DMS153 treated with DMSO at 0.1 percent for 48 hours (cell line): ENCODE data around the gene ACSL6.

Source experiments
- DNase-seq: peaks from one replicate; lab custom pipeline; 2025; ENCODE audit not compliant: unreplicated experiment; lab: John Stamatoyannopoulos, UW

Gene ACSL6

DNA sequence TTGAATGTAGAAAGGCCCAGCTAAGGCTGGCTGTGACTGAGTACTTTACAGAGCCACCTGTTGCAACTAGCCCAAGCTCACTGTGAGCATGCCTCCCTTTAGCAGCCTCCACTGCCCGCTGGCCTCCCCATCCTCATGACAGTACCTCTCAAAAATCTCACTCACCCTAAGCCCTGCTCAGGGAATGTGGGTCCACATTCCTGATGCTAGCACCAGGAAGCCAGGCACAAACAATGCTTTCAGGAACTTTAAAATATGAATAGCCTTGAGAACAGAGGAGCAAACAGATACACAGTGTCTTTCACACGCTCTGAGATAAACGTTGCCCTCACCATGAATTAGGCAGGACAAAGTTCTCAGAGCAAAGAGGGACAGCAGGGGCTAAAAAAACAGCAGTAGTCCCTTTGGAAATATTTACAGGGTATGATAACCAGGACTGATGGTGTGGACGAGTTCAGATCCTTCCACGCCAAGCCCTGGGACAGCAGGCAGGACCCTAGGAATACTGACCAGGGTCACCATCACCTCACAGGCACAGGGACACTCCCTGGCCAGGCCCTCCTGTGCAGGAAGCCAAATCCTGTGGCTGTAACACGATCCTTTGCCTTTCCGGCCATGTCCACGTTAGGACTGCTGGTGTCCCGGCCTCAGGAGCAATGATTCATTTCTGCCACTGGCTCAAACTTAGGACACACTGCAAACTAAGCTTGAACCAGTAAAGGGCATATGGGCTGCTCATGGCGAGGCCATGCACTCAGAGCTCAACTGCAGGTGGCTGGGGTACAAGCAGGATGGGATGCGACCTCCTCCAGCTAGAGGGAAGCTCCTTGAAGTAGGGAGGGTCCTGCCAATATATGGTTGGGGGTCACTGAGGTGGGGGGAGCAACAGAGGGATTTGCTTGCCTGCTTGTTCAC lies 9.6 kb downstream of the ACSL6 start:
- no peak for DNase-seq

DNA sequence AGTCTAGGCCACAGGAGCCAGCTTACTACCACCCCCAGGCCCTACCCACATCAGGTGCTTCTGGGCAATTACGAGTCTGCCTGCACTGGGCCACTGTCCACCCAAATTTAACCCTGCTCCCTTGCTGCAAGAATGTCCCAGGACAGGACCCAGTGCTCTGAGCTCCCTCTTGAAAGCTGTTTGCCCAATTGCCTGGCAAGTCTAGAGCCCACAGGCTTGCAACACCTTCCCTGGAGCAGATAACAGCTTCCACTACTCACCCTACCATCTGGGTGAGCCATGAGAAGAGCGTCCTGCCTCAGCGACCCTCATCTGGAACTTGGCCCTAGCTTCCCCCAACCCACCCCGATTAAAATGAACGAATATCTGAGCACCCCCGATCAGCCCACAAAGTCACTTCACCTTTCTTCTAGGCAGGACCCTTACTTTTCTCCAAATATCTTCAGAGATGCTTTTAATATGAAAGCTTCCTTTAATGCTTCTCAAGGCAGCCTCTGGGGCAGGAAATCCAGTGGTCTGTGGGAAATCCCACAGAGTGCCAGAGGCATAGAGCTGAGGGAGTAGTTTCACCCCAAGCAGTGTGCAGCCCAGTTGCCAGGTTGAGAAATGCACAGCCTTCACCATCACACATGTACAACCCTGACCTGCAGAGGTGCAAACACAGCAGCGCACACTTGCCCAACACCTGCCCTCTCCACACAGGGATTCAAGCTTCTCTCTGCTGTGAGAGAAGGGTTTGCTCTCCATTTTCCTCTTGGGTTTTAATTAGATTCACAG lies 10.6 kb downstream of the ACSL6 start:
- DNase-seq: no peak

DNA sequence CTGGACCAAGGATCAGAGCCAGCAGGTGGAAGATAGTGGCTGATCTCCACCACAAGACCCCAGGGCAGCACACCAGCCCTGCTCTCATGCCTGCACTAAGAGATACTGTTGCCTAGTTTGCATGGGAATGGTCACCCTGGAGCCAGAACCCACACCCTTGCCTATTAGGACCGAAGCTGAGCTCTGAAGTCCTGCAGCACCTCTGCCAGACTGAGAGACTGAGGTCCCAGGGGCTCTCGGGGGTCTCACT lies 11.3 kb downstream of the ACSL6 start:
- no peak for DNase-seq

DNA sequence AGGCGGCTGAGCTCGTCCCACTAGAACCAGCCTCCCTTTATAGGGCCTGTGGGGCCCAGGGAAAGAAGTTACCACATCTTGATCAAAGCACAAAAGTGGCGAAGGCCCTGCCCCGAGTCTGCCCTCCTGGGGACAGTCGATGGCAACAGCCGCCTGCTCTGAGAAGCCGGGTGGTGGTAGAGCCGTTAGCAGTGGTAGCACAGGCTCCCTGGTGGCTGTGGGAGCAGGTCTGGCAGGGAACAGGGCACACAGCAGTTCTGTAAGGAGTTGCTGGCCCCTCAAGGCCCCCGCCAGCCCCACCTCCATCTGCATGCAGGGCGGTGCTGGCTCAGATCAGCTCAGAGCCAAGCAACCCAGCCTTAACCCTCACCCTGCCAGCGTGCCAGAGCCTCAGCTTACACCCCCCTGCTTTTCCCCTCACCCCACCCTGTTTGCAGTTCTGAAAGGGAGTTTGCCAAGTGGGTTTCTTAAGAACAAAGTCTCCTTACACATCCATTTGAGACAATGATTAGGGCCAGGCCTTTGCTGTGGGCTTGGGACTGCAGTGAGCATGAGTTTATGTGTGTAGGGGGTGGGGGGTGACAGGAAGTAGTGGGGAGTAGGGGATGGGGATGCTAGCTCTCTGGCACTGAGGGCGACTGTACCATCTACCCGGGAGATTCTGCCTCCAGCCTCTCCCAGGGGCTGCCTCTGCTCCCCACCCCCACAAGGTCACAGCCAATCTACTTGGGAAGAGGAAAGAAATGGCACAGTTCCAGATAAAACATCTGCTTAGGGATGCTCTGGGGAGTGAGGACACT lies 11.8 kb downstream of the ACSL6 start:
- no peak for DNase-seq

DNA sequence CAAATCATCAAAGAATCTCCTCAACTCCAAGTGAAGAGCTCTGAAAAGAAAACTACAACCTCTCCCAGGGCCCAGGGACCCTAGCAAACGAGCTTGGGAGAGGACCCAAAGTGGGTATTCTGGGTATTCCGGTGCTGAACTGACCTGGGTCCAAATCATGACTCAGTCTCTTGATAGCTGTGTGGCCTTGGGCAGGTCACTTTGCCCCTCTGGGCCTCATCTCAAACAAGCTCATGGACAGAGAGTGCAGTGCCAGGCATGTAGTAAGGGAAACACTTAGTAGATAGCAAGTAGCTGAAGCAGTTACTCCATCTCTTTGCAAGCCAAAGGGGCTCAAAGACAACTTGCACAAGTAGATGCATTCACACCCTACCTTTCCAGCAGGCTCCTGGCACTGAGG lies 12.4 kb downstream of the ACSL6 start:
- DNase-seq: no peak

DNA sequence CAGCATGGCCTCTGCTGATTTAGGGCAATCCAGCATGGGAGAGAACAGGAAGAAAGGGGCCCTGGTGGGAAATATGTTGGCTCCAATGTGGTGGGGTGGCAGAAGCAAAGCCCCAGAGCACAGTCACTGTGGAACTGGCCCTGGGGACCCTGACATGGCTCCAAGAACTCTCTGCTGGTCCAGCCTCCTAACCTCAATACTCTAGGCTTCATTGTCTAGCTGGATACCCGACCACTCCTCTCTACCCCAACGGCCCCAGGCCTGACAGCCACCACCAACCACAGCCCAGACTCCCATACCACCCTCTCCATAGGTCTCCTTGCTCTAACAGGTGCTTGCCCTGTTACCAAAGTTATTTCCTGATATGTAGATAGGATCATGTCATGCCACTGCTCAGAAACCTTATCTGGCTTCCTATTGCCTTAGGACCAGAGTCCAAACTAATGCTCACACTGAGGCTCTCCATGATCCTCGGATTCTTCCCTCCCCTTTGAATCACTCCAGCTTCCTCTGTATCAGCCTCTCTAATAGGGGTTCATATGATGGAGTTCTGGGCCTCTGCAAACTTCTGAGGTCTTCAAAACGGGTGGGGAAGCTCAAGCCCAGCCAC lies 12.9 kb downstream of the ACSL6 start:
- DNase-seq: no peak

DNA sequence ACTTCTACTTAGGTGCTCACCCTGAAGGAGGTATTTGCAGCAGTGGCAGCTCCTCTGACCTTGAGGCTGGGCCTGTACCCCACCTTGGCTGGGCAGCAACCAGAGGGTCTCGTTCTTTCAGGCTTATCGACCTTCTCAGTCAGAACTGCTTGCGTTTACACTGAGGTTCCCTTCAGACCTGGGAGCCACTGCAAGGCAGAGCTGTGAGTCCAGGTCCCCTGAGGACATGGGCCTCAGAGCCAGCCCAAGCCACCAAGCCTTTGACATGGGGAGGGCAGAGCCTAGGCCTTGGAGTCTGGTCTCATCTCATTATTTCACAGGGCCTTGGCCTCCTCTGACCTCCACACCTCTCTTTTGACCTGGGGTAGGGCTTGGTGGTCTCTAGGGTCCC lies 13.7 kb downstream of the ACSL6 start:
- no peak for DNase-seq

DNA sequence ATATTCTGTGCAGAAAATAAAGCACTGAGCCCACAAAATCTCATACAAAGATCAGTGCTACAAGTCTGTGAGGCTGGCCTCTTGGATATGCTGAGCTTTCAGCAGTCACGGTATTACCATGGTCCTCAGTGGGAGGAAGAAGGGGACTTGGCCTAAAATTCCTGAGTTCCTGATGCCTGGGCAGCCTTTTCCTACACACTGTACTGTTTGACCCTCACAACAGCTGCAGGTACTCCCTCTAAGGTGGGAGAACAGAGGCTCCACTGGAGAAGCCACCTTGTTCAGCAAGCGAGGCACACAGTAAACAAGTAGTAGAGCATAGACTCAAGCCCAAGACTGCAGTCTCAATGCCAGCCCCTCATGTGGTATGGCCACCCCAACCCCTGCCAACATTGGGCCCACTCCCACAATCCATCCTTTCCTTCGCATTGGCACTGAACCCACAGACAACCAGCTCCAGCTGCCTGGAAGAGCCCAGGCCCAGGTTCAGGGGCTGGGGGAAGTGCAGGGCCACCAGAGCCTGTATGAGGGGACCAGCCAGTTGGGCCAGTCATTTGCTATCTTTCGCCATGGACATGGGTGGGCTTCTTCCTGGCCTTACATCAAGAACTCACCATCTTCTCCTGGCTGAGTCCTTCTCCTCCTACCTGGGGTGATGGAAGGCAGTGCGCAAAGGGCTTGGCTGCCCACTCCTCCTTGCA lies 14.3 kb downstream of the ACSL6 start:
- no peak for DNase-seq

DNA sequence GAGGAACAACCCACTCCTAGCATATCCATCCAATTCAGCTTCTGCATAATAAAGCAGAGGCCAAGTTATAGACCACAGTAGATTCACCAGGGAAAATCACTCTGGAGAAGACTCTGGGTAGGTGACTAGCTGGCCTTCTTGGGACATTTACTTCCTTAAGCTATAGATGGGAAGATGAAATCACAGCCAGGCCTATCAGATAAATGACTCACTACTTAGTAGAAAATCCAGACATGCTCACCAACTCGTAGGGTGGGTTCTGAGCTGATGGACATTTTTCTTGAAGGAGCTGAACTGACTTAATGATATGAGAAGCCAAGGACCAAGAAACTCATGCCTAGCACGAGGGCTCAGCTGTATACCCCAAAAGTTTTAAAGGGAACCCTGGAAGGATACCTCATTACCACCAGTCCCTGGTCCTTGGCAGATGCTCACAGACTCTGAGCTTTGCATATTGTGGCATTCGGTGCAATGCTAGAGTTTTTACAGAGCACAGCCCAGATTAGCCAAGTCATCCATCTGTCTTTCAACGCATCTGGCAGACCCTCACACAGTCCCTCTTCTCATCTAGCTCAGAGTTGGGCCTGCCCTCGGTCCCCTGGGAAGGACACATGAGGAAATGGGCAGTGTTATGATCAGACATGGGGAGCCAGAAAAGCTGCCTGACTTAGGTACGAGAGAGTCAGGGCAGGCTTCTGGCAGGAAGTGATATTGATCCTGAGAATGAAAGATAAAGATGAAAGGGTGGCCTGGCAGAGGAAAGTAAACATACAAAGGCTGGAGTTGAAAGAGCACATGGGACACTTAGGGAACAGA lies 15.0 kb downstream of the ACSL6 start:
- DNase-seq: no peak

DNA sequence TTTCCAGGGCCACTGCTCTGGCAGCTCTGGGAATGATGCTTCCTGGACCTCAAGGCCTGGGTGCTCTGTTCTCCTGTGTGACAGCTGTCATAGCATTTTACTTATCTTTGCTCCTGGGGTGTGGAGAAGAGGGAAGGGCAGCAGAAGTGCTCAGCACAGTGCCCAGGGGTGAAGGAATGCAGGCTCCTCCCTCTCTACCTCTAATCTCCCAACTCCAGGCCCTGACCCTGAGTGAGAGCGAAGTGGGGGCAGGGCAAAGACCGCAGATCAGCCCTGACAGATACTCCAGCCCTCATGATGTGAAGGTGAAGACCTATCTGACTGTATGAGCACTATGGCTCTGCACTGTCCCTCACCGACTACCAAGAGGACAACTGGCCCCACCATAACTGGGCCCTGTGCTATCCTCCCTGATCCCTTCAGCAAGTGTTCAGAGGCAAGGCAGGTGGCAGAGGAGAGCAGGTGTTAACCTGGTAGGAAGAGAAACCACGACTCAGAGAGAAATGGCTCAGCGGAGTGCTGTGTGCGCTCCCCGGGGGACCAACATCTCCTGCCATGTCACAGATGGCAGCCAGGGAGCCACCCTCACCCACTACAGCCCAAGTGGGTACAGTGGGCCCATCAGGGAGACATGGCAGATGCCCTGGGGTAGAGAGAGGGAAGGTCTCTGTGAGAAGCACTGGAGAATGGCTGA lies 16.8 kb downstream of the ACSL6 start:
- DNase-seq: no peak

DNA sequence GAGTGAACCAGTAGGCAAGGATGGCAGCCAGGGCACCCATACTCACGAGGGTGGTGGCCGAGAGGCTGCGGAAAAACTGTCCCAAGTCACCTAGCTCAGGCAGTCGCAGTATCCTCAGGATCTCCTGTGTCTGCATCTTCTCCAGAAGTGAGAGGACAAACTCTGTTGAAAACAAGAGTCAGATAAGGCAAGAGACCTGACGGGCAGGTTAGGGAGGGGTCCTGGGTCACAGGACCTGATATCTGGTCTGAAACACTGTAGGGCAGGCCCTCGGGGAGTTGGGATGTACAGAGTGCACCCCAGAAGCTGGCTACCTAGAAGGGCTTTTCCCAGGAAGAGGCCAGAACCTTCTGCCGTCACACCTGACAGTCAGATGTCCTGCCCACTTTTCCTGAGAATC lies 17.4 kb downstream of the ACSL6 start:
- DNase-seq: no peak

DNA sequence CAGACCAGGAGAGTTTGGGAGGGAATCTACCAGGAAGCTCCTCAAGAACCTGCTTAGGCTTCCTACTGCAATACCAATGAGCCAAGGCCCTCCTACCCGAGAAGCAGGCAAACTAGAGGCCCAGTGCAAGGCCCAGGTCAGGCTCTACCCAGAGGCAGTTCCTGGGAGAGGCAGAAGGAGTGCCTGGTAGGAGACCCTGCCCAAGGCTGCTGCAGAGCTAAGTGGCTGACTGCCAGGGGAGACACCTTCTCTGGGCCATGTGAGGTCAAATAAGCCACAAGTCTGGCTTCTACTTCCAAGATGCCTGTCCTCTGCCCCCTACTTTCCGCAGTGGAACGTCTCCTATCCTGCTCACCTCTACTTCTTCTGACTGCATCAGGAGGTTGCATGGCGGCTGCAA lies 17.8 kb downstream of the ACSL6 start:
- DNase-seq: no peak

DNA sequence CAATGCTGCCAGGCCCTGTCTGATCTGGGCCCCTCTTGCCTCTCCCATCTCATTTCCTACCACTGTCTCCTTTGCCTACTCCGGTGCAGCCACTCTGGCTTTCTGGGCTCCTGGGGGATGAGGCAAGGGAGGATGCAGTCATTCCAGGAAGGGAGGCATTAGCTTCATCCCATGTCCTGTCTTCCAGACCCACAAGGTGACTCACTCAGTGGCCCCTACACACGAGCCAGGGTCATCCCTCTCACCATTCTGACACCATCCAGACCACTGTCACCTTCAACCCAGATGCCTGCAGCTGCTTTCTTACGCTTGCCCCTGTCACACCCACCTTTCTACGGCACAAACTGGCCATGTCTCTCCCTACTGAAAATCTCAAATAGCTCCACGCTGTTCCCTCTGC lies 19.1 kb downstream of the ACSL6 start:
- no peak for DNase-seq

DNA sequence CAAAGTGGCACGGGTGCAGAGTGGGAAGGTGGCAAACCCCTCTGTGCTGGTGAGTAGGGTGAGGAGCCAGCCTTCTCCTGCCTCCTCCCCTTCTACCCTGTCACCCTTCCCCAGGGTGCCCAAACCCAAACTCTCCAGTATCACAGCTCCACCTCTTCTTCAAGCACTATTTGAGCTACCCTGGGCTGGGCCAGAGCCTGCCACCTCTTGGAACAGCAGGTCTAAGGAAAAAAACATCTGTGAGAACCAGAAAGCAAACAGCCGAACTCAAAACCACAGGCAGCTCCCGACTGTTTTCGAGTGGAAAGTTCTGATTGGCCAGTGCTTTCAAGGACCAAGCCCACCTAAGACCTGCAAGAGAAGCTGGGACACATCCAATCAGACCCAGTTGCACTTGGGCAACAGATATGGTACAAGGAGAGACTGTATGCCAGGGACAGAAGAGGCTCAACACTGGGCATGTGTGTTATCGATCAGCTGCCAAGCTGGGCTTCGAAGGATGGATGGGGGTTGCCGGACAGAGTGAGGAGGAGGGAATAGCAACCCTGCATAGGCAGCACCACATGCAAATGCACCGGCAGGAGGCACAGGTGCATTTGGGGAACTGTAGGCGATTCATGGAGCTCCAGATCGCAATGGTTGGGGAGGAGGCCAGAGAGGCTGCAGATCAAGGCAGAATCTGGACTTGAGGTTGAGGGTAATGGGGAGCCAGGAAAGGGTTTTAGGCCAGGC lies 19.7 kb downstream of the ACSL6 start:
- no peak for DNase-seq

DNA sequence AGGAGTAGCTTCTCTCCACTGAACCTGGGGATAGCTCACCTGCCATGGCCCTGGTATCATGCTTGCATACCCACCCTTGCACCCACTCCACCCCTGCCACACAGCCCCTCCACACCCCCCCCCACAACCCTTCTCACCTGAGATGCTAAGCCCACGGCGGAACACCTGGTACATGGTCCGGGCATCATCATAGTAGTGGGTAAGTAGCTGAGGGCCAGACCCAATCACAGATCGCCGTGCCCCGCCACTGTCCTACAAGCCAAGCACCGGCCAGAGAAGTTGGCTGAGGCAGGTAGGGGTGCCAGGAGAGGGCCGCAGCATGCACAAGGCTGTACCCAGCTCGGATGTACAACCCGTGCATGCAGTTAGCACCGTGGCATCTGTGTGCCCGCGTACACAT lies 20.7 kb downstream of the ACSL6 start:
- DNase-seq: no peak

DNA sequence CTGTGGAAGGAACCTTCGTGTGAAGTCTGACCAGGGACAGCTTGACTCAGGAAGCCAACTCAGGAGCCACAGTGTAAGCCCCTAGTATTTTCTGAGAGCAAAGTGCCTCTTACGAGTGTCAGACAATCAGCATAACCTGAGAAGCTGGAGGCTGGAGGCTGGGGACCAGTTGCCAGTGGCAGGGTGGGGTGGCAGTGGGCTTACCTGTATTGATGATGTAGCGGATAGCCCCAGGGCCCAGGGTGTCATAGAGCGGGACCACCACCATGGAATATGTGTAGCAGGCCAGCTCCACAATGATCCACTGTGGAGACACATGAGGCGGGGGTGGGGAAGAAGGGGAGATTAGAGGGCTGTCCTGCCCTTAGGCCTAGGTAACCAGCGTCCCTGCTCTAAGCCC lies 22.9 kb downstream of the ACSL6 start:
- no peak for DNase-seq

DNA sequence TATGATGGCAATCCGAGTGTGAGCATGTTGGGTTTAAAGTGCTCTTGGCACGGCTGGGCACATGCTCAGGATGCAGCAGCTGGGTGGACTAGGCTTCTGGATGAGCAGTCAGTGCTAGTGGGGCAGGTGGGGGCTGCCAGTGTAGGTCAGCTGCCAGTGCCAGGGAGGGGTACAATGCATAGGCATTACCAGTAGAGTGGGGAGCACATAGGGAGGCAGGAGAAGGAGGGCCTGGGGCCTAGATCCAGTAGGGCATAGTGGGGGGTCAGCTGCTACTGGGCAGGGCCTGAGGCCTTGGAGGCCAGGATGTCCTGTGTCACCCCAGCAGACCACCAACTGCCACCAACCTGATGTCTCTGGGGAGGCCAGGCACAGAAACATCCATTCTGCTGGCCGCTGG lies 24.2 kb downstream of the ACSL6 start:
- DNase-seq: no peak

DNA sequence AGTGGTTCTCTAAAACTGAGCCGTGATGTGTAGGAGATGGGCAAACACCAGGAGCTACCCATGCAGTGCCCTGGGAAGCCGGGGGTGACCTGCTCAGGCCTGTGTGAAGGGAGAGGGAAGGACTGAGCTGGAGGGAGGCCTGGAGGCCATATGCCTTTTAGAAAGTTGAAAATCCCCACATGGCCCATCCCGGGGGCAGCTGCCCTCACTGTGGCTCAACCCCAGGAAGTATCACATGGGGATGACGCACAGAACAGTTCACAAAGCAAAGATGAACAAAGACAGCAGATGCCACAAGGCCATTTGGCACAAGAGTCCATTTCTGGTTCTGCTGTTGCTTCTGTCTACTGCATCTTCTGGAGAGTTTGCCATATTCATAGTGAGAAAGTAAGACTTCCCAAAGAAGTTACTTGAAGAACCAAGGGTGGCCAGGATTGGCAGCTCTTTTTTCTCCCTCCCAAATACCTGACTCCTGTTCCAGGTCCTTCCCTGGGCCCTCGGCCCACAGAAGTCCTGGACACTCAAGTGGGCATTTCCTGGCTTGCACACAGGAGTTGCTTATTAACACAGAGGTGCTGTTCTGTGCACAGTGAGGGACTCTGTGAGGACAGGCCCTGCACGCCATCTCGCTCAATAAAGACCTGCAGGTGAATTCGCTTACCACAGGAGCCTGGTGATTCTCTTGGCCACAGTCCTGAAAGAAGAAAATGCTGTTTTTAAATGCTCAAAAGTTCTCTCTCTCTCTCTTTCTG lies 25.1 kb downstream of the ACSL6 start:
- DNase-seq: no peak
